Thyroid gland (tissue), 4 donors: Measurements from ENCODE around the gene SEC14L3.

Experiments used
- CTCF ChIP-seq, 6 experiments: fragments of 200-600 bp in 3 of 6; fragments of 450-650 bp in 3 of 6; sonication (generic) in 3 of 6; IDR thresholded peaks; one replicate each; pipeline ENCODE4 v1.5.1; 2016 to 2019; ENCODE audit warnings: antibody characterized with exemption in 6 of 6, mild to moderate bottlenecking in 2 of 6, inconsistent platforms in 1 of 6, moderate library complexity in 1 of 6
- POLR2A ChIP-seq, 2 donors: fragments of 450-650 bp; IDR thresholded peaks; one replicate each; pipeline ENCODE4 v1.6.1; 2017; ENCODE audit warnings: antibody characterized with exemption in 2 of 2, mild to moderate bottlenecking in 2 of 2, moderate library complexity in 1 of 2

- TF ChIP-seq CTCF (IDR thresholded peaks at IDR 0.05) (no peak), POLR2A (IDR thresholded peaks at IDR 0.05) (no peak)
Measured at GRCh38 chr22:30497466-30498150, 25.8 kb upstream of the SEC14L3 start.
